CD4-positive, alpha-beta T cell treated with Interleukin-17A for 1 hour (primary cell): Measurements from ENCODE around the gene SOHLH1.

Source experiments
- DNase-seq: peaks from one replicate; pipeline ENCODE4 v3.0.0-alpha.2; 2020

Gene SOHLH1

GRCh38 chr9:135728436-135729110 lies 29.3 kb upstream of the SOHLH1 start:
- DNase-seq = no peak

GRCh38 chr9:135727257-135727875 lies 28.1 kb upstream of the SOHLH1 start:
- DNase-seq = no peak

- no peak for DNase-seq
These were observed 27.0 kb upstream of the SOHLH1 start for GRCh38 chr9:135726138-135726853.

- DNase-seq = no peak
These were observed 25.0 kb upstream of the SOHLH1 start for GRCh38 chr9:135724186-135724787.

- no peak for DNase-seq
These were observed 23.1 kb upstream of the SOHLH1 start for GRCh38 chr9:135722365-135722764.

- no peak for DNase-seq
These were observed 20.2 kb upstream of the SOHLH1 start for GRCh38 chr9:135719472-135719871.

- DNase-seq = no peak
These were observed 19.3 kb upstream of the SOHLH1 start for GRCh38 chr9:135718616-135719015.

- DNase-seq = no peak
These were observed 18.1 kb upstream of the SOHLH1 start for GRCh38 chr9:135717410-135717809.

- no peak for DNase-seq
These were observed 16.8 kb upstream of the SOHLH1 start for GRCh38 chr9:135716045-135716444.

GRCh38 chr9:135715056-135715595 lies 15.8 kb upstream of the SOHLH1 start:
- DNase-seq = no peak

- DNase-seq = no peak
These were observed 15.2 kb upstream of the SOHLH1 start for GRCh38 chr9:135714242-135715055.

GRCh38 chr9:135712613-135713295 lies 13.5 kb upstream of the SOHLH1 start:
- DNase-seq = no peak

GRCh38 chr9:135711881-135712280 lies 12.6 kb upstream of the SOHLH1 start:
- no peak for DNase-seq

- no peak for DNase-seq
These were observed 12.1 kb upstream of the SOHLH1 start for GRCh38 chr9:135711391-135711790.

- no peak for DNase-seq
These were observed 8.9 kb upstream of the SOHLH1 start for GRCh38 chr9:135708164-135708563.

- no peak for DNase-seq
These were observed 8.2 kb upstream of the SOHLH1 start for GRCh38 chr9:135707252-135708138.

GRCh38 chr9:135706288-135706687 lies 7.0 kb upstream of the SOHLH1 start:
- DNase-seq = no peak

- DNase-seq = no peak
These were observed 6.1 kb upstream of the SOHLH1 start for GRCh38 chr9:135705376-135705775.

- no peak for DNase-seq
These were observed 5.2 kb upstream of the SOHLH1 start for GRCh38 chr9:135704483-135704882.

GRCh38 chr9:135703726-135704125 lies 4.4 kb upstream of the SOHLH1 start:
- DNase-seq = no peak
